GM18519 (cell line): ENCODE data around the gene NASP.
"Not testable (repeated sequence)": the region's sequence is repeated elsewhere in the genome, so short reads cannot be mapped to it uniquely, and the experiment has no call there.

Experiments
- ATAC-seq: cut with Tn5 transposase; IDR thresholded peaks from one replicate; pipeline ENCODE4 v1.9.1; 2021; ENCODE audit warnings: mild to moderate bottlenecking, moderate library complexity; ENCODE audit not compliant: unreplicated experiment, low FRiP score

Gene NASP

GRCh38 chr1:45568421-45568820 is 15.4 kb upstream of the NASP start:
- no peak for ATAC-seq

- no peak for ATAC-seq
Observed at GRCh38 chr1:45569571-45569961, 14.3 kb upstream of the NASP start.

- no peak for ATAC-seq
Observed at GRCh38 chr1:45569962-45570581, 13.8 kb upstream of the NASP start.

GRCh38 chr1:45570631-45571030 is 13.2 kb upstream of the NASP start:
- no peak for ATAC-seq

- no peak for ATAC-seq
Observed at GRCh38 chr1:45573231-45573804, 10.5 kb upstream of the NASP start.

GRCh38 chr1:45574105-45574626 is 9.7 kb upstream of the NASP start:
- no peak for ATAC-seq

GRCh38 chr1:45583264-45583665 is 576 bp upstream of the NASP start:
- ATAC-seq, result peak; percentile 62

- no peak for ATAC-seq
Observed at GRCh38 chr1:45584351-45585109, 689 bp downstream of the NASP start.

GRCh38 chr1:45585110-45585426 is 1.2 kb downstream of the NASP start:
- no peak for ATAC-seq

- no peak for ATAC-seq
Observed at GRCh38 chr1:45585496-45586075, 1.7 kb downstream of the NASP start.

- no peak for ATAC-seq
Observed at GRCh38 chr1:45586769-45587168, 2.9 kb downstream of the NASP start.

GRCh38 chr1:45589861-45590260 is 6.0 kb downstream of the NASP start:
- ATAC-seq, result no peak

GRCh38 chr1:45594412-45594811 is 10.6 kb downstream of the NASP start:
- no peak for ATAC-seq

- ATAC-seq, result not testable (repeated sequence)
Observed at GRCh38 chr1:45596765-45597164, 12.9 kb downstream of the NASP start.

GRCh38 chr1:45604239-45604638 is 20.4 kb downstream of the NASP start:
- no peak for ATAC-seq

GRCh38 chr1:45607404-45608074 is 23.7 kb downstream of the NASP start:
- ATAC-seq, result no peak

- no peak for ATAC-seq
Observed at GRCh38 chr1:45608175-45609156, 24.6 kb downstream of the NASP start.

GRCh38 chr1:45610589-45611226 is 26.9 kb downstream of the NASP start:
- ATAC-seq, result no peak

- ATAC-seq, result no peak
Observed at GRCh38 chr1:45612941-45613579, 29.2 kb downstream of the NASP start.
